SKM-1 (cell line): Measurements from ENCODE around the gene DGKI.

Experiments
- DNase-seq: peaks from one replicate; lab custom pipeline; 2025; ENCODE audit not compliant: unreplicated experiment; lab: John Stamatoyannopoulos, UW

Gene DGKI

GRCh38 chr7:137439829-137440825, 406.6 kb downstream of the DGKI start:
- DNase-seq, result no peak

DNA sequence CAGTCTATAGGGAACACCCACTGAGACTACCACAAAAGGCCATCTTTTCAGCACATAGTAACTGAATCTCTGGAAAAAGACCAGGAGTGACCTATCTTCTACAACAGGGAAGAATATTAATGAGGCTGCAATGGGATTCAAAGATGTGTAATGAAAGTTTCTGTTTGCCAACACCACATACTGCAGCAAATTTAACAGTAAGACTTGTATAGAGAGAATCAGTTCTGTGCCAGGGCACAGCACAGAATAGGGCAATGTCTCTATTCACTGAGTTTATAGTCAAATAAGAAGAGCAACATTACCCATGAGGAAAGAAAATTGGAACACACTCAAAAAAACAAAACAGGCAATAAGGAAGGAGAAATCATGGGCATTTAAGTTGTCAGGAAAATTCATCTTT, 411.8 kb downstream of the DGKI start:
- no peak for DNase-seq

- no peak for DNase-seq
Measured at GRCh38 chr7:137434530-137434929, 412.2 kb downstream of the DGKI start.

DNA sequence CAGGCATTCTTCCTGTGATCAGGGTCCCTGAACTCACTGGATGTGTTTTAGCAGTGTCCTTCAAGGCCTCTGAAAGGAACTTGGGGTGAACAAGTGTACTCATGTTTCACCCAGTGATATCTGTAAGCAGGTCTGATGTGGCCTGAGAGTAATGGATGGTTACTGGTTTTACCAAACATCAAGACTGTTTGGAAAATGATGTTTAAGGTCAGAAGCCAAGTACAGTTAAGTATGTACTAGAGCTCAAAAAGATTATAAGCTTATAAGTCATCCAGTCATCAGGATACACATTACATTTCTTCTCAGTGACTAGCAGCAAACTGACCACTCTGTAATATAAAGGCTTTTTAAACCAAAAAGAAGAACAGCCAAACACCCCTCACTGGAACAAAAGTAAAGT, 423.5 kb downstream of the DGKI start:
- no peak for DNase-seq

DNA sequence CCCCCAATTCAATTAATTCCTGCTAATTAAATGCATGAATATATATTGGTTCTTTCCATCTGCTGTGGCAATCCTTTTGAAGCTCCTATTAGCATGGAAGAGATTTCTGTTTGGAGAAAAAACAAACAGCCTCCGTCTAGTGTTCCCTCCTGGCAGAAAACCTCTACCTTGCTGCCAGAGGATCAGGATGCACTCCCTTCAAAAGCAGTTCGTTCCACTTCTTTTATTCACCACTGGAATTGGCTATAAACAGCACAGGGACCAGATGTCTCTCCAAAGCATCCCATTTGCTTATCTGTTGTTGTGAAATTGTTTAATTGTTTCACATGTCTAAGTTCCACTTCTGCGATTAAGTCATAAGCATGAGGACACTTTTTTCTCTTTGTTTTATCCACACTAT, 425.4 kb downstream of the DGKI start:
- no peak for DNase-seq

- no peak for DNase-seq
Measured at GRCh38 chr7:137418841-137419240, 427.9 kb downstream of the DGKI start.

DNA sequence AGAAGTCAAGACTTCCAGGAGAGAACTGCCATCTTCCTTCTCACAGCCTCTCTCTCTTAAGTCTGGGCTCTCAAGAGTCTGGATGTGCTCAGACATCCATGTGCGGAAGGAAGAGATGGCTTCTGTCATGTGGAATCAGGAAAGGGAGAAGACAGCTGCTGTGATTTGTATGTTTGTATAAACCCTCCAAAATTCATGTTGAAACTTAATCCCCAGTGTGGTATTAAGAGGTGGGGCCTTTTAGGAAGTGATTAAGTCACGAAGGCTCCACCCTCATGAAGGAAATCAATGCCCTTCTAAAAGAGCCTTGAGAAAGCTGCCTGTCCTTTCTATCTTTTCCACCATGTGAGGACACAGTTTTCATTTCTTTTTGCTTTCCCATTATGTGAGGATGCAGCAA, 429.3 kb downstream of the DGKI start:
- no peak for DNase-seq

DNA sequence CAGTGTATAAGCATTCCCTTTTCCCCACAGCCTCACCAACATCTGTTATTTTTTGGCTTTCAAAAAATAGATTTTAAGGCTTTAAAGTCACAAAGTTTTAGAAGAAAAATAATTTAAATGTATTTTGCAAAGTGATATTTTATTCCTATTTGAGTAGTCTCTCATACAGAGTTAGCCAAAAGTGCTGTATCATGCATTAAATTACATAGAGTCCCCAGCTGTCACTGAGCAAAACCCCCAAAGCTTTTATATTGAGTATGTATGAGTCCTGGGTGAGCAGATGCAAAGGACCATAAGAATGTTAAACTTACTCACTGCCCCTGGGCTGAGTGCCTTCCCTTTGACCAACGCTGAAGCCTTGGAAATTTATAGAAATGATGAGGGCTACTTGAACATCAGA, 432.9 kb downstream of the DGKI start:
- DNase-seq, result no peak

DNA sequence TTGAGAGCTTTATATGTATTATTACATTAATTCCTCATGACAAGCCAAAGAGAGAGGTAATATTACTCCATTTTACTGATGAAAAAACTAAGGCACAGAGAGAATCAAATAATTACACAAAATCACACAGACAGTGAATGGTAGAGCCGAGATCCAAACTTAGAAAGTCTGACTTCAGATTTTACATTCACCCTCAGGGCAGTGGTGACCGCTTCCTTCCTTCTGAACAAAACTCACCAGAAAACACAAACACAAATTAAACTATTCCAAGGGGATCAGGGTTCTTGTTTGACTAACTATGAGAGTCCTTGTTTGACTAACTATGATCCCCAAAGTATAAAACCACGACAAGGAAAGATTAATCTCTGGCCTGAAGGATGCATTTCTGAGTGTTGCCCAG, 435.3 kb downstream of the DGKI start:
- DNase-seq, result no peak

GRCh38 chr7:137408126-137408525, 438.6 kb downstream of the DGKI start:
- DNase-seq, result no peak

GRCh38 chr7:137407078-137407477, 439.7 kb downstream of the DGKI start:
- no peak for DNase-seq

- DNase-seq, result no peak
Measured at GRCh38 chr7:137404660-137405317, 442.0 kb downstream of the DGKI start.

- DNase-seq, result no peak
Measured at GRCh38 chr7:137403353-137403695, 443.4 kb downstream of the DGKI start.

GRCh38 chr7:137402536-137403352, 444.0 kb downstream of the DGKI start:
- DNase-seq, result no peak

DNA sequence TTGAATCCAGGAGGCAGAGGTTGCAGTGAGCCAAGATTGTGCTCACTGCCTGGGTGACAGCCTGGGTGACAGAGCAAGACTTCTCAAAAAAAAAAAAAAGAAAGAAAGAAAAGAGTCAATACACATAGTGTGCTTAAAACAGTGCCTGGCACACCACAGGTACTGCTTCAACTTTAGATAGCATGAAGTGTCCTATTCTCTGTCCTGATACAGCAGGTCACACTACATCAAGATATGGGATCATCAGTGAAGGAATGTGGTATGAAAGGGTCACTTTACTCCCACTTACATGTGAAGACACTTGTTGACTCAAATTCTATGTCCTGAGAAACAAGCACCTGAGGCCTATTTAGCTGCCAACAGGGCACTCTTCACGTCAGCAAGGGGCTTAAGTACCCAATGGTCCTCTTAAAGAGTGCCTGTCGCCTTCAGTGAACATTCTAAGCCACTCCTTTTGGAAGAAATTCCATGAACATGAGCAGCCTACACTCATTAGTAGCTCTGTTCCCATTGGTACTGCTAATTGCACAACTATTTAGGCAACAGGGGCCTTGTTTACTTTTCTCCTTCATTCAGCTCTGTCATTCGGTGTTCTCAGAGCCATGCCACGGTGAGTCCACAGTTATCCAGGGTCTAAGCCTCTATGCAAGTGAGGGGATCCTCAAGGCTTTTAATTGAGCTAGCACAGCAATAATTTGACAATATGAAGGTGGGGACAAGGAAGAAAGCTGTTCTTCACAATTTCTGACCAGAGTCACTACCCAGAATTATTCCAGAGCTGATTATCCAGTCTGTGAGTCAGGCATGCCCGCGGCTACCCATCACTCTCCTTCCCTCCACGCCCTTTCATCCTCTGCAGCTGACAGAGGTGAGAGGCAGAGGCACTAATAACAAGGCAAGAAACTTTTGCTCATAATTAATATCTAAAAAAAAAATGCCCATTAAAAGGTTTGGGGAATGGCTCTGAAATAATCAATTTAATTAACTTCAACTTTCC, 446.6 kb downstream of the DGKI start:
- no peak for DNase-seq

DNA sequence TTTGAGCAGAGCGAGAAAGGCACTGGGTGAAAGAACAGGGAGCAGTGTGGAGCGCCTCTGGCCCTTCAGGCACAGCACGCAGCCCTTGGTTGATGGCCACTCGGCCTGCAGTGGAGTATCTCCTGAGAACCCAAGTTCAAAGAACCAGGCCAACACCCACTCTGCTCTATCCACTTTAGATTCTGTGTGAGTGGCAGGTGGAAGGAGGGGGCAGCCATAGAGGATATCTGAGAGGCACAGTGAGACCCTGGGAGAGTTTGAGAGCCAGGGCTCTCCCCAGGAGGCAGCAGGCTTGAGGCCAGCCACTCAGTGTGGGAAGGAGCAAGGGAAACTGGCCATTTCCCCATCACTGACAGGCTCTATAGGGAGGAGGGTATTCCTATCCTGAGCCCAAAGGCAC, 450.7 kb downstream of the DGKI start:
- no peak for DNase-seq

GRCh38 chr7:137395420-137395819, 451.4 kb downstream of the DGKI start:
- DNase-seq, result no peak

DNA sequence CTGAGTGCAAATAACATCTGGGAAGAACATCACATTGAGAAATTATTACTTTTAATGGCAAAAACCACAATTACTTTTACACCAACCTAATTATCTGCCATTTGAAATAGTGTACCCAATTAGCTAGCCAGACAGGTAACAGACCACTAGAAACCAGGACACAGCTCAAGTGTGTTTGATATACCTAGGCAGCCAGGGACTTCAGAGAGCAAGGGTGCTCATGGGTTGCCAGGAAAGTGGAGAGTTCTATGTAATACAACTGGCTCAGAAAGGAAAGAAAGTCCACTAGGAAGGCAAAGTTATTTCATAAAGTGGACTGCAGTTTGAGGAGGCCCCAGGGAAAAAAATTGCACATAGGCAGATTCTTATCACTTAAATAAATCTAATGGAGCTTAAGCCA, 453.2 kb downstream of the DGKI start:
- no peak for DNase-seq

GRCh38 chr7:137390076-137390475, 456.7 kb downstream of the DGKI start:
- DNase-seq, result no peak

DNA sequence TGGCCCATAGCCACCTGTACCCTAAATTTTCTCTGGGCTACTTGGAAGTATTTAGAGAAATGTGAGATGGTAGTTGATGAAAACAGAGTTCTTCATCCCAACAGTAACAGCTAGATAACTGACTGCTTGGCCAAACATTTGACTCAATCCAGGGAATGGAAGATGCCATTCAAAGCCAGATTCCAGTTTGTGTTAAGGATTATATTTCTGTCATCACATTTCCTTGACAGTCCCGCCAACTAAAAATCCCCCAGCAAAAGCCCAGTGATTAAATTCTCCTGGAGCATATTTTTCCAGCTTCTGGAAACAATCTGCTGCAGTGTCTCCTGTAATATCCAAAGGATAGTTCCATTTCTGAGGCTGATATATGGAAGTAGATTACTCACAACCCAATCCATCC, 457.9 kb downstream of the DGKI start:
- no peak for DNase-seq
